Kidney glomerular epithelial cell (primary cell): ENCODE results near the gene MYMK.

ENCODE experiments used
- DNase-seq: peaks from one replicate; lab custom pipeline; 2025; lab: John Stamatoyannopoulos, UW

The MYMK gene

DNA sequence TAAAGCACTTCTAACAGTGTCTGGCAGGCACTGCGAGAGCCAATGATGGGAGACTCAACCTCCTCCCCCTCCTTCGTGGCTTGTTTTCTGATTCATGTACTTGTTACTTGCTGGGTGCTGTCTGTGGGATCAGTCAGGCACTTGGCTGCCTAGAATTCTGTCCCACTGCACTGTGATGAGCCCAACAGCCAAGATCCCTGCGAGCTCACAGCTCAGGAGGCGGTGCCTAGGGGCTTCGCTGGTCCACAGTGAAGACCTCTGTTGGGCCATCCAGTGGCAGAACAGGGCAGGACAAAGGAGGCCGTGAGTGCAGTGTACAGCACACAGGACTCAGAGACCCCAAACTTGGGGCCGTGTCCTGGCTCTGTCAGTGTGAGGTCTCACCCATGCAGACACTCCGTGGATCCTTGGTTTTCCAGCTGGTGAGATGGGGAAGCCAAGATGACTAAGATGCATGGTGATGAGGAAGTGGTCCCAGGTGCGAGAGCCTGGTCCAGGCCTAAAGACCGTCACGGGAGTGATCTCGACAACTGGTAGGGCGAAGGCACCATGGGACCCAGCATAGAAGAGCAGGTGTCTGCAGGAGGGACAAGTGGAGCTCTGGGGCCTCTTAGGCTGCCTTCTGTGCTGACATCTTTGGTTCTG is 19.5 kb downstream of the MYMK start:
- DNase-seq, result no peak

DNA sequence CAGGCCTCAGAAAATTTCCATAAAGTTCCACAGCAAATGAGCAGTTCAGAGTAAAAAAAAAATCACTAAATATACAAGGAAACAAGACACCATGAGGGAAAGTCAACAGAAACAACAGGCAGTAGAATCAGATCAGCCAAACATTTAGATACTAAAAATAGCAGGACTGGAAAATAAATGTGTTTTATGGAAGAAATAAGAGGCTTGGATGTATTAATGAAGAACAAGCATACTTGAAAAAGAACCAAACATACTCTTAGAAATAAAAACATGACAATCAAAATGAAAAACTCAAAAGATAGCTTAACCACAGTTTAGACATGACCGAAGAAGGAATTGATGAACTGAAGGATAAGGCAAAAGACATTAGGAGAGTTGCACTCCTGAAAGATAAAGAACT is 22.6 kb downstream of the MYMK start:
- no peak for DNase-seq

GRCh38 chr9:133499892-133500270 is 24.9 kb downstream of the MYMK start:
- DNase-seq, result no peak

GRCh38 chr9:133499132-133499891 is 25.4 kb downstream of the MYMK start:
- no peak for DNase-seq

- DNase-seq, result no peak
These were observed 27.6 kb downstream of the MYMK start for GRCh38 chr9:133496861-133497842.

DNA sequence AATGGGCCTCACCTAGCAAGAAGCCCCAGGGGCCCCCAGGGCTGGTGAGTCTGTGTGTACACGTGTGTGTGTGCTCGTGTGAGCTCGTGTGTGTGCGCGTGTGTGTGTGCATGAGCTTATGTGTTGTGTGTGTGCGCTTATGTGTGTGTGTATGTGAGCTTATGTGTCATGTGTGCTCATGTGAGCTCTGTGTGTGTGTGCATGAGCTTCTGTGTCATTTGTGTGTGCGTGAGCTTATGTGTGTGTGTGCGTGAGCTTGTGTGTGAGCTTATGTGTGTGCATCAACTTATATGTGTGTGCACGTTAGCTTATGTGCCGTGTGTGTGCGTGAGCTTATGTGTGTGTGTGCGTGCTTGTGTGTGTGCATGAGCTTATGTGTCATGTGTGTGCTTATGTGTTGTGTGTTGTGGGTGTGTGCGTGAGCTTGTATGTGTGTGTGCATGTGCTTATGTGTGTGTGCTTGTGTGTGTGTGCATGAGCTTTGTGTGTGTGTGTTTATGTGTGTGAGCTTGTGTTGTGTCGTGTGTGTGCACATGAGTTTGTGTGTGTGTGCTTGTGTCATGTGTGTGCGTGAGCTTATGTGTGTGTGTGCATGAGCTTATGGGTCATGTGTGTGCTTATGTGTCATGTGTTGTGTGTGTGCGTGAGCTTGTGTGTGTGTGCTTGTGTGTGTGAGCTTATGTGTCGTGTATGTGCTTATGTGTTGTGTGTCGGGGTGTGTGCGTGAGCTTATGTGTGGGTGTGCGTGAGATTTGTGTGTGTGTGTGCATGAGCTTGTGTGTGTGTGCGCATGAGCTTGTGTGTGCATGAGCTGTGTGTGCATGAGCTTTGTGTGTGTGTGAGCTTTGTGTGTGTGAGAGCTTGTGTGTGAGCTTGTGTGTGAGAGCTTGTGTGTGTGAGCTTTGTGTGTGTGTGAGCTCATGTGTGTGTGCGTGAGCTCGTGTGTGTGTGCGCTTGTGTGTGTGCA is 29.1 kb downstream of the MYMK start:
- no peak for DNase-seq

GRCh38 chr9:133494636-133495326 is 30.0 kb downstream of the MYMK start:
- DNase-seq, result no peak

- DNase-seq, result no peak
These were observed 30.8 kb downstream of the MYMK start for GRCh38 chr9:133493845-133494540.

- DNase-seq, result no peak
These were observed 31.3 kb downstream of the MYMK start for GRCh38 chr9:133493428-133493827.

- DNase-seq, result peak; percentile 12
These were observed 32.4 kb downstream of the MYMK start for GRCh38 chr9:133492061-133493021.

DNA sequence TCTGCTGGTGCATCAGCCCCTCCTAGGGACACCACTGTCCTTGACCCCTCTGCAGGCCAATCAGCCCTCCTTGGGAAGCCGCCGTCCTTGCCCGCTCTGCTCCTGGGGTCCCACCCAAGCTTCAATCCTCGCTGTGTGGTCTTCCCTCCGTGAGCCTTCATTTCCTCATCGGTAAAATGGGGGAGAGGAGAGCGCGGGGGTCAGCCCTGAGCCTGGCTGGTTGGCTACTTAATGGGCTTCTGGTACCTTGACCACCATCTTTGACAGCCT is 33.2 kb downstream of the MYMK start:
- DNase-seq, result no peak

DNA sequence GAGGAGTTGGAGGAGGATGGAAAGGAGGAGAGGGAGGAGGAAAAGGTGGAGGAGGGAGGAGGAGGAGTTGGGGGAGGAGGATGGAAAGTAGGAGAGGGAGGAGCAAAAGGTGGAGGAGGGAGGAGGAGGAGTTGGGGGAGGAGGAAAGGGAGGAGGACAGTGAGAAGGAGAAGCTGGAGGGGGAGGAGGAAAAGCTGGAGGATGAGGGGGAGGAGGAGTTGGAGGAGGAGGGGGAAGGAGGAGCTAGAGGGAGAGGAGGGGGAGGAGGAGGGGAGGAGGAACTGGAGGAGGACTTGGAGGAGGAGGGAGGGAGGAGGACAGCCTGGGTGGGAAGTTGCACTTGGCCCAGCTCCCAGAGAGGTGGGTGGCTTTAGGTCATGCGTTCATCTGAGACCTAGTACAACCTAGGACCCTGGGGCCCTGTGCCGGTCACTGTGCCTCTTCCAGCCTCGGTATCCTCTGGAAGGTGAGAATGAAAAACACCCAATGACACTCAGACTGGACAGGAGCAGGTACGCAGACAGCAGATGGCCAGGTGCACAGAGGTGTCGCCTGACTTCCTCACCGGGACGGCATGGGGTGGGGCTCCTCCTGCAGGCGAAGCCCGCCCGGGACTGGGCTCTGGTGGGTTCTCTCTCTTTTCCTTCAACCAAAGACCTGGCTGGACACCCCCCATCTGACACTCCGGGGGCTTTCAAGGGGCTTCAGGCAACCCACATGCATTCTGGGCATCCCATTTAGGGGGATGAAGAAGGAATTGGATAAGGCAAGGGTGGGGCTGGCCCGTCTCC is 33.7 kb downstream of the MYMK start:
- DNase-seq, result no peak

- no peak for DNase-seq
These were observed 34.5 kb downstream of the MYMK start for GRCh38 chr9:133490201-133490681.

DNA sequence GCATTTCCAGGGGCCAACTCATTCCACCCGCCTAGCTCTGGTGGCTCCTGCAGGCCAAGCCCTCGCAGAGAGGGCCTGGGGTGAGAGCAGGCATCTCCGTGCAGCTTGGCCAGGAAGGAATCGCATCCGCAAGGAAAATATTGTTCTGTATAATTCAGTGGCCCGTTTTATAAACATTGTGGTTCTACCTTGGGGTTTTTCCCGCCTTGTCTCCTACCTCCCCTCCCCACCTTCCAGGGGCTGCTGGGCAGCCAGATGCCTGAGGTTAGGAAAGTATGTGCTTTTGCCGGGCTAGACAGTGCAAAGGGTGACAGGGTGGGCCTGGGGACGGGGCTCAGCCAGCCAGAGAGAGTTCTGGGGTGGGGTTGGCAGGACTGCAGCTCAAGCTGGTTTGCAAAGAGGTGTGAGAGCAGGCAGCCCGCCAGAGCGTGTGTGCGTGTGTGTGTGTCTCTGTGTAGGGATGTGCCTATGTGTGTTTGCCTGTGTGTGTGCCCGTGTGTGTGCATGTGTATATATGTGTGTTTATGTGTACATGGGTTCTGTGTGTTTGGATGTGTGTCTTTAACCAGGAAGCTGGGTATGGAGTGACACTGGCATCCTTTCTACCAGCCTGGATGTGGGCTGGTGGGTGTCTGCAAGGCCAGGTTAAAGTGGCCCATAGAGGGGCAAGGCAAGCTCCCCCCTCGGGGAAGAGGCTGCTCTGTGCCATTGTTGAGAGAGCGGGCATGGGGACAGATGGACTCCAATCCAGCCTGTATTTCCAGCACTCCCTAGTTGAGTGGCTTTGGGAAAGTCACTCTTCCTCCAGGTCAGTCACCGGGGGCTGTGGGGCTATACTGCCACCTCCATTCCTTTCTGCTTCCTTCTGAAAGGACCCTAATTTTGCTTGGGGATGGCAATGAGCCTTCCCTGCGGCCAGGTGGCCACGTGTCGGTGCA is 35.2 kb downstream of the MYMK start:
- no peak for DNase-seq

DNA sequence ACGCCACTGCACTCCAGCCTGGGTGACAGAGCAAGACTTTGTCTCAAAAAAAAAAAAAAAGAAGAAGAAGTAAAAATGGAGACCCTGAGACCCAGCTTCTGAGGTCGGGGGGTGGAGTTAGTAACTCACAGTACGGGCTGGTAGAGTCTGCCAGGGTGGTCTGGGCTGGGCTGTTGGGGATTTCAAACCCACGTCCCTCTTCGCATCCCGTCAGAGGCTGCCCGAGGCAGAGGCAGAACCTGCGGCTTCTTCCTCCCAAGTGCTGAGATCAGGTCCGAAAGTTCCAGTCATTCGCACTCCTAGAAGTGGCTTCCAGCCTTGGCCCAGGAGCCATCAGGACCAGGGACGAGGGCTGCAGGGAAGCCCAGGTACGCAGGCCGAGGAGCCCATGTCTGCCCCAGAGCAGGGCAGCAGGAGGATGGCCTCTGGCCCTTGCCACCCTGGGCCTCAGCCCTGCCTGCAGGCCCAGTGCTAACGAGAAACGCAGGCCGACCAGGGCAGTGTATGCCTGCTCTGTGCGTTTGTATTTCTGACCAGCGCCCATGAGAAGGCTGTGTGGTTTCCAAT is 36.0 kb downstream of the MYMK start:
- DNase-seq, result no peak

GRCh38 chr9:133487331-133487725 is 37.4 kb downstream of the MYMK start:
- no peak for DNase-seq
